Measurements from ENCODE around the gene UBE2J2.

The UBE2J2 gene

DNA sequence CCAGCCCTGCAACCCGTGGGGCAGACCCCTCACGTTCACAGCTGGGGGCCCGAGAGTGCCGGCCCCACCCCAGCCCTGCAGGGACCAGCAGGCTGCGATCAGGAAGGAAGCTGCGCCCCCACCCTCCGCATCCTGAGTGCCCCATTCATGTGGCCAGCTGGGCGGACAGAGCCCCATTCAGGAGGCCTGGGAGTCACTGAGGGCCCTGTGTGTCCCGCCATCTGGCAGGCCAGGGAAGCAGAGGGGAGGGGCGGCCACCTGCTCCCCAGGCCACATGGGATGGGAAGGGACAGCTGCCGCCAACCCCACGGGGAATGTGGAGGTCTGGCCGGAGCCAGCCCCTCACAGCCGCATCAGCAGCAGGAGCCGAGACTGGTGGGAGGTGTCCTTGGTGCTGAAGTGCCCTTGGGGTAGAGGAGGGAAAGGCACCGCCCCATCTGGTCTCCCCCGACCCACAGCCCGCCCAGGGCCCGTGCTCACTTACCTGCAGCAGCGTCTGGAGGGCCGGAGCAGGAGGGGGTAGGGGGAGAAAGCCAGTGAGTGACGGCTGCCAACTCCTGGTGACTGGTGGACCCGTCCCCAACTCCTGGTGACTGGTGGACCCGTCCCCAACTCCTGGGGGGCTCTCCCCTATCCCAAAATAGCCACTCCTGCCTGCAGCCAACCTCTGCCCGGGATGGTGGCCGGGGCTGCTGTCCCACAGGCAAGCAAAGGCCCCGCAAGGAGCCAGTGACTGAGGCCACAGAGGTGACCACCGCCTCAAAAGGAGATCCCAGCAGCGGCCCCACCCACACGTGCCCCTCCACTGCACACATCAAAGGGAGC is 25.4 kb upstream of the UBE2J2 start:
- DNase-seq (ENCODE audit: low spot score) = no peak
- TF ChIP-seq, protein P1, sequence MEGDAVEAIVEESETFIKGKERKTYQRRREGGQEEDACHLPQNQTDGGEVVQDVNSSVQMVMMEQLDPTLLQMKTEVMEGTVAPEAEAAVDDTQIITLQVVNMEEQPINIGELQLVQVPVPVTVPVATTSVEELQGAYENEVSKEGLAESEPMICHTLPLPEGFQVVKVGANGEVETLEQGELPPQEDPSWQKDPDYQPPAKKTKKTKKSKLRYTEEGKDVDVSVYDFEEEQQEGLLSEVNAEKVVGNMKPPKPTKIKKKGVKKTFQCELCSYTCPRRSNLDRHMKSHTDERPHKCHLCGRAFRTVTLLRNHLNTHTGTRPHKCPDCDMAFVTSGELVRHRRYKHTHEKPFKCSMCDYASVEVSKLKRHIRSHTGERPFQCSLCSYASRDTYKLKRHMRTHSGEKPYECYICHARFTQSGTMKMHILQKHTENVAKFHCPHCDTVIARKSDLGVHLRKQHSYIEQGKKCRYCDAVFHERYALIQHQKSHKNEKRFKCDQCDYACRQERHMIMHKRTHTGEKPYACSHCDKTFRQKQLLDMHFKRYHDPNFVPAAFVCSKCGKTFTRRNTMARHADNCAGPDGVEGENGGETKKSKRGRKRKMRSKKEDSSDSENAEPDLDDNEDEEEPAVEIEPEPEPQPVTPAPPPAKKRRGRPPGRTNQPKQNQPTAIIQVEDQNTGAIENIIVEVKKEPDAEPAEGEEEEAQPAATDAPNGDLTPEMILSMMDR (IDR thresholded peaks at IDR 0.05; ENCODE audit: extremely low read depth, missing control alignments) = no peak

DNA sequence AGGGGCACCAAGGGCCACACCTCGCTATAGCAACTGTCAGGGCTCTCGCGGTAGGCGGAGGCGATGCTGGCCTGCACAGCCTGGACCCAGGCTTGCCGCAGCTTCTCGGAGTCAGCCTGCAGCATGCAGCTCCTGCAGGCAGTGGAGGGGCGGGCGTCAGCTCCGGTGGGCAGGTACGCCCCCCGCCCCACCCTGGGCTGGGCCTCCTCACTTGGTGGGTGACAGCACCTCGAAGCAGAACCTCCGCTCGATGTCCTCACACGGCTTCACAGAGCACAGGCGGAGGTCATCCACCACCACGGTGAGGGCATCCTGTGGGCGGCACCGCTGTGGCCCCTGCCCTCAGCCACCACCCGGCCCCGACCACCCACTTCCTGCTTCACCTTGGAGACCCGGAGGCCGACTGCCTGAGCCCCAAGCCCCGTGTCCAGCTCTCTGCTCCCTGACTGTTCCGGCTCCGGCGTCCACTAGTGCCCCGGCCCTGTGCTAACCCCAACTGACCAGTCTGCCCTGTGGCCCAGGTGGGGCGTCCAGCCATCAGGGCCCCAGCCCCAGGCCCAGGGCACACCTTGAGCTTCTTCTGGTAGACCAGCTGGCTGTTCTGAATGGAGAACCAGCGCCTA is 24.3 kb upstream of the UBE2J2 start:
- TF ChIP-seq, protein P1 (IDR thresholded peaks at IDR 0.05; ENCODE audit: extremely low read depth, missing control alignments) = no peak
- DNase-seq (ENCODE audit: low spot score) = no peak

DNA sequence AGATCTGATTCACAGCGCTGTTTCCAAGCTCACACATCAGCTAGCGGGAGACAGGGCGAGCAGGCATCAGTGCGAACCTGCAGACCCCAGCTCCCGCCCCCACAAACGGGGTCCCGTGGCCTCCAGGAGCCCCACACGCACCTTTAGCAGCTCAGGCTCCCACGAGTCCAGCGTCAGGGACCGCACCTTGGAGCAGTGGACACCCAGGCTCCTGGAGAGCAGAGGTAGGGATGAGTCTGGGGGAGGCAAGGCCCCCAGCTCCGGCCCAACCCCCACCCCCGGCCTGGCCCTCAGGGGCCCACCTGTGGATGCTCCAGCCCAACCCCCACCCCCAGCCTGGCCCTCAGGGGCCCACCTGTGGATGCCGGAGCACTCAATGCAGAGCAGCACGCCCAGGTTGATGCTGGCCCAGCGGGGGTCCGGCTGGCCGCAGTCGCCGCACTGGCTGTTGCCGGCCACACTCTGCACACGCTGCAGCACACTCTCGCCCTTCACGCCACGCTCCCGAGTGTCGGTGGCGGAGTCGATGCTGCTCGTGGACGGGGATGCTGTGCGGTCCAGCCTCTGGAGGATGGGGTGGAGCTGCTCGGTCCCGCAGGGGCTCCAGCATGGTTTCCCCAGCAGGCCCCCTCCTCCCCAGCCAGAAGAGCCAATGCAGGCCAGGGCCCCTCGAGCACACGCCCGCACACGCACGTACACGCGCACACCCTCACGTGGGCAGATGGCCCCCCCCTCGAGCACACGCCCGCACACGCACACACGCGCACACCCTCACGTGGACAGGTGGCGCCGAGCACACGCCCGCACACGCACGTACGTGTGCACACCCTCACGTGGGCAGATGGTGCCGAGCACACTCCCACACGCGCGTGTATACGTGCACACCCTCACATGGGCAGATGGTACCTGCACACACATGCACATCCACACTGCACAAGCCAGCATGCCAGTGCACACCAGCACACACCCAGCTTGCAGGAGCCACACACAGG is 22.7 kb upstream of the UBE2J2 start:
- TF ChIP-seq, protein P1 (IDR thresholded peaks at IDR 0.05; ENCODE audit: extremely low read depth, missing control alignments) = no peak
- DNase-seq (ENCODE audit: low spot score) = no peak

DNA sequence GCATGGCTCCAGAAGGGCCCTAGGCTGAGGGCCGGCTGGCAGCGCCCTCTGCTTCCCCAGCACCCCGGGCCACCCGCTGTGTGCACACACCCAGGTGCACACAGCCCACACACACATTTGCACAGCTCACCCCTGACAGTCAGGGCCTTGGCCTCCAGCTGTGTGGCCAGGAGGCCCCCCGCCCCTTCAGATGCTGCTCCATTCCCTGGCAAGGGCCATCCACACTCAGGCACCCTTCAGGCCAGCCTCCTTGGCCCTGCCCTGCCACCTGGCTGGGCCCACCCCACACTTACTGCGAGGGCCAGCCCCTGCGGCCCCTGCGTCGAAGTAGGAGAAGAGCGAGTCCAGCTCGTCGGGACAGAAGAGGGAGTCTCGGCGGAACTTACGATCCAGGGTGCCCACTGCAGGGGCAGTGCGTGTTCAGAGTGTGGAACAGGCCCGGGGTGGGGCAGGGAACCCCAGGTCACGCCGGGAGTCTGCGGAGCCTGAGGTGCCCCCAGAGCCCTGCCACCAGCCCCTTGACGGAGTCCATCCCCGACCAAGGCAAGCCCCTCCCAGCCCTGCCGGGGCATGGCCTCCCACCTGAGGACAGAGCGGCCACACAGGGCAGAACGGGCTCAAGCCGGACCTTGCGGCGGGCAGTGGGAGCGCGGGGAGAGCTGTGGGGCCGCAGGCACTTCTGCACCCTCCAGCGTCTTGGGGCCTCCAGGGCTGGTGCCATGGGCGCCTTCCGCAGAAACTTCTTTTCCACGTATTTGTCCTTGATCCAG is 21.7 kb upstream of the UBE2J2 start:
- no peak for DNase-seq (ENCODE audit: low spot score)
- TF ChIP-seq, protein P1 (IDR thresholded peaks at IDR 0.05; ENCODE audit: extremely low read depth, missing control alignments) = no peak

DNA sequence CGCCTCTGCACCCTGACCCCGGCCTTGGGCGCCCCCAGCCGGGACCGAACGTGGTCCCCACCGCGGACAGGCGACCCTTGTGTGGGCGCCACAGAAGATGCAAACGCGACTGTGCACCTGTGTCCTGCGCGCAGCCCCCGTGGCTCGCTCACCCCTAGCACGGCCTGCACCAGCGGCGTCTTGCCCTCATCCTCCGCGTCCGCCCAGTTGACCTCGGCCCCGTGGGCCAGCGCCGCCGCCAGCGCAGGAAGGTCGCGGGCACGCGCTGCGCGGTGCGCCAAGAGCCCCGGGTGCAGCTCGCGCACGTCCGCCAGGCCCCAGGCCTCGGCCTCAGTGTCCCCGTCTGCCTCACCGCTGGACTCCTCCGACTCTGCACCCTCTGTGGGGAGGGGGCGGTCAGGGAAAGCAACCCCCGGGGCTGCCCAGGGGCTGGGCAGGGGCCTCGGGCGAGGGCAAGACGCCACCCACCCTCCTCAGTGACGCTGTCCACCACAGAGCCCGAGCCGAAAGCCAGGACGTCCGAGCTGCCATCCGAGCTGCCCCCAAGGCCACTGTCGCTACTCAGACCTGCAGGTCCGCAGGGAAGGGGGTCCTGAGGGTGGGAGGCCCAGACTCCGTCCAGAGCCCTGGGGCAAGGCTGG is 20.7 kb upstream of the UBE2J2 start:
- TF ChIP-seq, protein P1 (IDR thresholded peaks at IDR 0.05; ENCODE audit: extremely low read depth, missing control alignments) = no peak
- no peak for DNase-seq (ENCODE audit: low spot score)
